Progenitor cell of endocrine pancreas (in vitro differentiated cells): Measurements from ENCODE around the gene ZNF799. TPM values are rescaled to one million over a fixed set of nuclear protein-coding genes. Genes with fewer than 3 reads are reported as not detected.
"Not testable (repeated sequence)": the region's sequence is repeated elsewhere in the genome, so short reads cannot be mapped to it uniquely, and the experiment has no call there.

Source experiments
- DNase-seq: peaks from one replicate; pipeline ENCODE4 v3.0.0; 2021; ENCODE audit warnings: low spot score; ENCODE audit not compliant: unreplicated experiment
- H3K27ac Mint-ChIP-seq: 2 replicates; pipeline ENCODE4 v1.8.0; 2021; ENCODE audit warnings: mild to moderate bottlenecking, moderate library complexity, mixed read lengths
- H3K27me3 Mint-ChIP-seq: 2 replicates; pipeline ENCODE4 v1.8.0; 2021; ENCODE audit warnings: mixed read lengths
- H3K36me3 Mint-ChIP-seq: 2 replicates; pipeline ENCODE4 v1.8.0; 2022; ENCODE audit warnings: mixed read lengths; ENCODE audit not compliant: insufficient read depth
- H3K4me1 Mint-ChIP-seq: 2 replicates; pipeline ENCODE4 v1.8.0; 2021; ENCODE audit warnings: low read depth, mixed read lengths
- H3K4me3 Mint-ChIP-seq: 2 replicates; pipeline ENCODE4 v1.8.0; 2021; ENCODE audit warnings: low read depth, mild to moderate bottlenecking, moderate library complexity, mixed read lengths
- H3K9me3 Mint-ChIP-seq: 2 replicates; pipeline ENCODE4 v1.8.0; 2021; ENCODE audit warnings: low read depth, mixed read lengths
- CTCF ChIP-seq: fragments of 200-600 bp; sonication (generic); IDR thresholded peaks from one replicate; pipeline ENCODE4 v1.5.0; 2021; ENCODE audit warnings: antibody characterized with exemption, mild to moderate bottlenecking; ENCODE audit not compliant: unreplicated experiment
- total RNA-seq: library from RNA; stranded (reverse); gene quantifications from 2 replicates; pipeline ENCODE4 v1.2.1, GENCODE V29; 2021

ZNF799 gene
- total RNA-seq, 1 donor from 2014 or later = 9.0 TPM

DNA sequence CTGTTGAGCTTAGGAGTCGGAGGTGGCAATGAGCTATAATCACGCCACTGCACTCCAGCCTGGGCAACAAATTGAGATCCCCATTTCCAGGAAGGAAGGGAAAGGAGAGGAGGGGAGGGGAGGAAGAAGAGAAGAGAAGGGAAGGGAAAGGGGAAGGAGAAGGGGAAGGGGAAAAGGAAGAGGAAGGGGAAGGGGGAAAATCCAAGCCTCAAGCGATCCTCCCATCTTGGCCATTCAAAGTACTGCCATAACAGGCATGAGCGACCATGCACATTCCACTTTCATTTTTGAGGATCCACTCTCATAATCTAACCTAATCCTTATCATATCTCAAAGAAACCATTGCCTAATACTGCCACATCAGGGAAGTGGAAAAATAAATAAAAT, 24.8 kb upstream of the ZNF799 start:
- Mint-ChIP-seq H3K27ac (no peak overlapping the region), H3K36me3 (peaks cover 84% of the 10 kb centered on the region), H3K9me3 (peaks cover 38% of the 10 kb centered on the region), H3K4me1 (no peaks in the 10 kb centered on the region), H3K4me3 (no peak overlapping the region), H3K27me3 (no peaks in the 10 kb centered on the region)
- TF ChIP-seq CTCF = no peak
- DNase-seq = no peak

GRCh38 chr19:12425236-12425887, 24.3 kb upstream of the ZNF799 start:
- Mint-ChIP-seq H3K9me3 (peaks cover 34% of the 10 kb centered on the region), H3K27ac (no peak overlapping the region), H3K4me3 (no peak overlapping the region), H3K4me1 (no peaks in the 10 kb centered on the region), H3K36me3 (peaks cover 83% of the 10 kb centered on the region), H3K27me3 (no peaks in the 10 kb centered on the region)
- no peak for TF ChIP-seq CTCF
- no peak for DNase-seq

GRCh38 chr19:12417273-12417672, 16.2 kb upstream of the ZNF799 start:
- not testable (repeated sequence) for DNase-seq, H3K4me1 Mint-ChIP-seq, H3K4me3 Mint-ChIP-seq, H3K27me3 Mint-ChIP-seq, H3K27ac Mint-ChIP-seq
- H3K9me3 Mint-ChIP-seq = peaks cover 39% of the 10 kb centered on the region
- H3K36me3 Mint-ChIP-seq = peaks cover 71% of the 10 kb centered on the region

DNA sequence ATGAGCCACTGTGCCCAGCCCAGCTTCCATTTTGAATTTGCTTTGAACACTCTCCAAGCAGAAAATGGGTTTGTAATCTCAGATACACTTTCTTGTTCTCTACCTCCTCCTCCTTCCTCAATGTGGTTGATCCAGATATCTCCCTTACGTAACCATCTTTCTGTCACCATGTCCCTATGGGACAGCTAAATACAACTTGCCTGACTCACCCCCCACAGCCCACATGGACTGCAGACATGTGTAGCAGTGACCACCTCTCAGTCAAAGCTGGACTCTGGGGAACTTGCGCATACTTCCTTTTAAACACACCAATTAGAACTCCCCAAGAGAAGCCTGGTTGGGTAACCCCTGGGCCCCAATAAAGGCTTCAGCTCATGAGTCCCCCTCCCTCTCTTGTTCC, 10.8 kb upstream of the ZNF799 start:
- H3K27me3 Mint-ChIP-seq = no peaks in the 10 kb centered on the region

GRCh38 chr19:12399901-12400632, 1.0 kb downstream of the ZNF799 start:
- DNase-seq = peak; percentile 42
- Mint-ChIP-seq H3K27ac (peak overlapping the region; percentile 98), H3K9me3 (peaks cover 16% of the 10 kb centered on the region), H3K4me3 (peak overlapping the region; percentile 93), H3K36me3 (peaks cover 16% of the 10 kb centered on the region)
- H3K27me3 Mint-ChIP-seq, H3K4me1 Mint-ChIP-seq: not testable (repeated sequence)

More for the DNA sequence above, 10.8 kb upstream of the ZNF799 start:
- Mint-ChIP-seq H3K27ac (no peak overlapping the region), H3K36me3 (peaks cover 36% of the 10 kb centered on the region), H3K9me3 (peaks cover 31% of the 10 kb centered on the region), H3K4me3 (no peak overlapping the region), H3K4me1 (no peaks in the 10 kb centered on the region)
- TF ChIP-seq CTCF = no peak
- no peak for DNase-seq

GRCh38 chr19:12391148-12391547, 9.9 kb downstream of the ZNF799 start:
- not testable (repeated sequence) for H3K27me3 Mint-ChIP-seq, H3K27ac Mint-ChIP-seq
- H3K9me3 Mint-ChIP-seq = peaks cover 57% of the 10 kb centered on the region

GRCh38 chr19:12386365-12386764, 14.7 kb downstream of the ZNF799 start:
- DNase-seq, H3K4me3 Mint-ChIP-seq, H3K4me1 Mint-ChIP-seq, H3K27ac Mint-ChIP-seq, H3K27me3 Mint-ChIP-seq: not testable (repeated sequence)
- Mint-ChIP-seq H3K9me3 (peaks cover 45% of the 10 kb centered on the region), H3K36me3 (peaks cover 61% of the 10 kb centered on the region)

More at GRCh38 chr19:12391148-12391547, 9.9 kb downstream of the ZNF799 start:
- peaks cover 78% of the 10 kb centered on the region for H3K36me3 Mint-ChIP-seq
- not testable (repeated sequence) for DNase-seq, H3K4me3 Mint-ChIP-seq, H3K4me1 Mint-ChIP-seq
